OCI-LY1 (cell line): ENCODE results near the gene ZC3H18.
A peak's percentile ranks its signal among the peaks of the same experiment; 100 is the strongest.

Experiments
- H2AFZ ChIP-seq: fragments of 200-600 bp; sonication (generic), shearing (Covaris generic); 2 replicates; pipeline ENCODE4 v1.6.0; 2014; ENCODE audit warnings: antibody characterized with exemption, mild to moderate bottlenecking, low read length
- H3F3A ChIP-seq: fragments of 200-600 bp; sonication (generic), shearing (Covaris generic); 2 replicates; pipeline ENCODE4 v1.6.0; 2014; ENCODE audit warnings: mild to moderate bottlenecking, antibody characterized with exemption, low read length, moderate library complexity; ENCODE audit not compliant: insufficient read depth
- H3K27ac ChIP-seq: fragments of 200-600 bp; sonication (generic); 2 replicates; pipeline ENCODE4 v1.5.1; 2014; ENCODE audit warnings: low read length, mixed run types, mild to moderate bottlenecking, low read depth; ENCODE audit not compliant: poor library complexity, severe bottlenecking
- H3K27me3 ChIP-seq: fragments of 200-600 bp; sonication (generic); 2 replicates; pipeline ENCODE4 v1.6.0; 2014; ENCODE audit warnings: antibody characterized with exemption, mild to moderate bottlenecking, low read length, moderate library complexity; ENCODE audit not compliant: insufficient read depth
- H3K36me3 ChIP-seq: fragments of 200-600 bp; sonication (generic); 2 replicates; pipeline ENCODE4 v1.6.1; 2014; ENCODE audit warnings: mild to moderate bottlenecking, antibody characterized with exemption, low read length, moderate library complexity, mixed read lengths; ENCODE audit not compliant: insufficient read depth
- H3K4me1 ChIP-seq: fragments of 200-600 bp; sonication (generic); 2 replicates; pipeline ENCODE4 v1.5.1; 2014; ENCODE audit warnings: mild to moderate bottlenecking, low read length, moderate library complexity; ENCODE audit not compliant: insufficient read depth, severe bottlenecking
- H3K4me2 ChIP-seq: fragments of 200-600 bp; sonication (generic), shearing (Covaris generic); 2 replicates; pipeline ENCODE4 v1.6.1; 2014; ENCODE audit warnings: low read length
- H3K4me3 ChIP-seq: fragments of 200-600 bp; sonication (generic); 2 replicates; pipeline ENCODE4 v1.5.1; 2014; ENCODE audit warnings: low read length, low read depth, mild to moderate bottlenecking, mixed read lengths; ENCODE audit not compliant: poor library complexity, severe bottlenecking
- H3K79me2 ChIP-seq: fragments of 200-600 bp; shearing (Covaris generic); 2 replicates; pipeline ENCODE4 v1.6.1; 2016; ENCODE audit warnings: mixed run types, low read length, mixed read lengths; ENCODE audit not compliant: insufficient read depth
- H3K9ac ChIP-seq: fragments of 200-600 bp; sonication (generic), shearing (Covaris generic); 2 replicates; pipeline ENCODE4 v1.6.1; 2014; ENCODE audit warnings: mild to moderate bottlenecking, low read length, mixed read lengths
- H3K9me2 ChIP-seq: fragments of 200-600 bp; sonication (generic), shearing (Covaris generic); 2 replicates; pipeline ENCODE4 v1.6.1; 2014; ENCODE audit warnings: low read depth, mild to moderate bottlenecking, low read length, mixed read lengths
- H3K9me3 ChIP-seq: fragments of 200-600 bp; shearing (Covaris generic); 2 replicates; pipeline ENCODE4 v1.6.1; 2014; ENCODE audit warnings: low read length, mixed read lengths
- H4K20me1 ChIP-seq: fragments of 200-600 bp; sonication (generic), shearing (Covaris generic); 2 replicates; pipeline ENCODE4 v1.6.0; 2016; ENCODE audit warnings: mild to moderate bottlenecking, low read length; ENCODE audit not compliant: insufficient read depth
- CTCF ChIP-seq: fragments of 200-600 bp; sonication (generic), shearing (Covaris generic); IDR thresholded peaks from 2 replicates; pipeline ENCODE4 v1.5.1; 2017; ENCODE audit warnings: mild to moderate bottlenecking, antibody characterized with exemption, low read length, moderate library complexity, mixed read lengths
- EZH2 ChIP-seq: fragments of 200-600 bp; sonication (generic), shearing (Covaris generic); IDR thresholded peaks from 2 replicates; pipeline ENCODE4 v1.8.0; 2017; ENCODE audit warnings: borderline replicate concordance, mixed run types, mild to moderate bottlenecking, antibody characterized with exemption, low read length, moderate library complexity, mixed read lengths

The ZC3H18 gene

GRCh38 chr16:88647178-88648070 lies 77.2 kb downstream of the ZC3H18 start:
- no peaks in the 10 kb centered on the region for H3K9me3 ChIP-seq
- no peak overlapping the region; the same call in 1 of the 2 replicates for H3K4me2 ChIP-seq
- H3K36me3 ChIP-seq, result peaks cover 78% of the 10 kb centered on the region
- H3K9ac ChIP-seq, result no peak overlapping the region
- TF ChIP-seq CTCF (no peak), EZH2 (no peak)
- no peak overlapping the region for H2AFZ ChIP-seq
- H3F3A ChIP-seq, result no peaks in the 10 kb centered on the region
- H3K4me3 ChIP-seq, result no peak overlapping the region
- H3K79me2 ChIP-seq, result no peaks in the 10 kb centered on the region
- H4K20me1 ChIP-seq, result no peaks in the 10 kb centered on the region
- no peaks in the 10 kb centered on the region for H3K27me3 ChIP-seq
- H3K4me1 ChIP-seq, result peaks cover 36% of the 10 kb centered on the region
- no peak overlapping the region for H3K27ac ChIP-seq
- no peaks in the 10 kb centered on the region for H3K9me2 ChIP-seq

GRCh38 chr16:88649195-88649923 lies 79.2 kb downstream of the ZC3H18 start:
- Histone ChIP-seq H3K9me3 (no peaks in the 10 kb centered on the region), H3K79me2 (no peaks in the 10 kb centered on the region), H3K4me2 (peak overlapping the region; percentile 96), H3K9ac (peak overlapping the region; percentile 96), H3K27ac (peak overlapping the region; percentile 95), H3K4me3 (peak overlapping the region; percentile 94), H3F3A (no peaks in the 10 kb centered on the region), H2AFZ (no peak overlapping the region), H3K27me3 (no peaks in the 10 kb centered on the region), H4K20me1 (no peaks in the 10 kb centered on the region), H3K4me1 (peaks cover 36% of the 10 kb centered on the region), H3K9me2 (no peaks in the 10 kb centered on the region), H3K36me3 (peaks cover 77% of the 10 kb centered on the region)
- no peak for TF ChIP-seq CTCF
- TF ChIP-seq EZH2, result no peak

GRCh38 chr16:88649924-88650748 lies 79.9 kb downstream of the ZC3H18 start:
- H3K9ac ChIP-seq, result peak overlapping the region; percentile 96
- H3K4me3 ChIP-seq, result peak overlapping the region; percentile 94
- H2AFZ ChIP-seq, result no peak overlapping the region
- H3K79me2 ChIP-seq, result no peaks in the 10 kb centered on the region
- peak overlapping the region; percentile 96 for H3K4me2 ChIP-seq
- no peaks in the 10 kb centered on the region for H3K9me3 ChIP-seq
- no peaks in the 10 kb centered on the region for H4K20me1 ChIP-seq
- peak overlapping the region; percentile 95 for H3K27ac ChIP-seq
- no peaks in the 10 kb centered on the region for H3K9me2 ChIP-seq
- no peaks in the 10 kb centered on the region for H3F3A ChIP-seq
- H3K27me3 ChIP-seq, result no peaks in the 10 kb centered on the region
- peaks cover 79% of the 10 kb centered on the region for H3K36me3 ChIP-seq
- H3K4me1 ChIP-seq, result peaks cover 36% of the 10 kb centered on the region
- no peak for TF ChIP-seq EZH2
- no peak for TF ChIP-seq CTCF
